ENCODE measurements around the gene SORL1.

Gene SORL1

DNA sequence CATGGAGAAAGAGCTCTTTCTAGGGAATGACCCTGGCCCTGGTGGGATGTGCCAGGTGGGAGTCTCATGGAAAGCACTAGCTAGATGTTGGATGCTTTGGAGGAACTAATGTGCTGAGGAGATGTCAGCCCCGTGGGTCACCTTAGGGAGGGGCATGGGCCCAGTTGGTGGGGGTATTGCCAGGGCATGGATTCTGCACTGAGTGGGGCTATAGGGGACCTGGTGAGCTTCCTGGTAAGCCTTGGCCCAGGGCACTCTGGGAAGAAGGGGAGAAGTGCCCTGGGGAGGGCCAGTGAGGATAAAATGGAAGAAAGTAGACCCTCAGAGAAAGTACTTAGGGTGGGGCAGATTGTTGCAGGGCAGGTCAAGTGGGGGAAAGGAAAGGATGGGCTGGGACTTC lies 65.9 kb downstream of the SORL1 start:
- no peak for DNase-seq (ENCODE audit: insufficient read length)
- TF ChIP-seq POLR2AphosphoS5 (IDR thresholded peaks at IDR 0.05; ENCODE audit: low read depth, low read length) (no peak), POLR2A (IDR thresholded peaks at IDR 0.05; ENCODE audit: low read depth, low read length) (no peak), TAF1 (IDR thresholded peaks at IDR 0.05; ENCODE audit: borderline replicate concordance, low read depth, low read length) (no peak)
- no peak for FAIRE-seq

DNA sequence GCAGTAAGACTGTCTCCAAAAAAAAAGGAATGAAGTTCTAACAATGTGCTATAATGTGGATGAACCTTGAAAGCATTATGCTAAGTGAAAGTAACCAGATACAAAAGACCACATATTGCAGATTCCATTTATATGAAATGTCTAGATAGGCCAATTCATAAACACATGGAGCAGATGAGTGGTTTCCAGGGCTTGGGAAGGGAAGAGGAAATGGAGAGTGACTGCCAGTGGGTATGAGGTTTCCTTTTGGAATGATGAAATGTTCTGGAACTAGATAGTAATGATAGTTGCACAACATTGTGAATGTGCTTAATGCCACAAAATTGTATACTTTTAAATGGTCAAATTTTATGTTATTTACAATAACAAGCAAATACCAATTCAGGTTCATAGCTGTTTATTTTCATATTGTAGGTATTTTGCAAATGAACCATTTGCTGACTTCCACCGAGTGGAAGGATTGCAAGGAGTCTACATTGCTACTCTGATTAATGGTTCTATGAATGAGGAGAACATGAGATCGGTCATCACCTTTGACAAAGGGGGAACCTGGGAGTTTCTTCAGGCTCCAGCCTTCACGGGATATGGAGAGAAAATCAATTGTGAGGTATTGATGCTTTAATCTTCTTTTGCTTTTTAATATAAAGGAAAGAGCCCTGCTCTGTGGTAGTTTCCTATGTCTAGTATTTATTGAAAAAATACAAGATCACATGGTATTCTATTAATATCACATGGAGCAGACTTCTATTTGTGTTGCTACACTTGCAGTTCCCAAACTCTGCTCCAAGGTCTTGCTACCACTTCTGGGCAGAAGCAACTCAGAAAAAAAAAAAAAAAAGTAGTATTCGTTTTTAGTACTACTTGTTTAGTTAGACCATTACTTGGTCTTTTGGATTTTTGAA lies 68.4 kb downstream of the SORL1 start:
- TF ChIP-seq POLR2AphosphoS5 (IDR thresholded peaks at IDR 0.05; ENCODE audit: low read depth, low read length) (no peak), POLR2A (IDR thresholded peaks at IDR 0.05; ENCODE audit: low read depth, low read length) (no peak), TAF1 (IDR thresholded peaks at IDR 0.05; ENCODE audit: borderline replicate concordance, low read depth, low read length) (no peak)
- no peak for DNase-seq (ENCODE audit: insufficient read length)
- peak; percentile 78 for FAIRE-seq

- DNase-seq (ENCODE audit: insufficient read length) (no peak), FAIRE-seq (peak; percentile 84)
- TF ChIP-seq POLR2AphosphoS5 (IDR thresholded peaks at IDR 0.05; ENCODE audit: low read depth, low read length) (no peak), TAF1 (IDR thresholded peaks at IDR 0.05; ENCODE audit: borderline replicate concordance, low read depth, low read length) (no peak), POLR2A (IDR thresholded peaks at IDR 0.05; ENCODE audit: low read depth, low read length) (no peak)
These were observed 69.3 kb downstream of the SORL1 start for GRCh38 chr11:121521145-121522042.

DNA sequence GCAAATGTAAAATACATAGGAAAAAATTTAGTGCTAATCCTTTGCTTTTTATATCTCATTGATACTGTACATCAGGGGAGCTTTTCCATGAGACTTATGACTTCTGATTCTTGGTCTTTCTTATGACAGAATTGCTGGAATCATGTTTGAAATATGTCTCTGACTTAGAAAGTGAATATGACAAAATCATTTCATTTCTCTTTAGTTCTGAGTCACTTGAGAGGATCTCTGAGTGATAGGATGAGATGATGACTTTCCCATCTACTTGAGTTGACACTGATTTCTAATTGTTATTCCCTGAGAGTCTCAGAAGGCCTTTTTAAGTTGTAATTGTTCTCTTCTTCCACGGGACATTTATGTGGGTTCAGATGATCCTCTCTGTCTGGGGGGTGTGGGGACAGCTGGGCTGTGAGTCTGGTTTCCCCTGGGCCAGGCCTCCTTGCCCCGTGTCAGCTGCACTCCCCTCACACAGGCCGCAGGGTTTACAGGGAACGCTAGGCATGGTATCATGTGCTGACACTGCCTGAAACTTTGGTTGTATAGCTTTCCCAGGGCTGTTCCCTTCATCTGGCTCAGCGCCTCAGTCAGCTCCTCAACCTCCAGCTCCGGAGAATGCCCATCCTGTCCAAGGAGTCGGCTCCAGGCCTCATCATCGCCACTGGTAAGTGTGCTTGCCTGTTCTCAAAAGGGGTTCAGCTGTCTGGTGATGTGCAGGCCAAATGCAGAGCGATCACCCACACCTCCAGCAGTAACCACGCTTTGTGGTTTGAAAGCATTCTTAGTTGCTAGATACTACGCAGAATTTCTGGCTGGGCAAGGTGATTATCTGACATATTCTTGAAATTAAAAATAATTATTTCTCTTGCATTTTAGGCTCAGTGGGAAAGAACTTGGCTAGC lies 70.2 kb downstream of the SORL1 start:
- DNase-seq (ENCODE audit: insufficient read length) (no peak), FAIRE-seq (peak; percentile 44)
- TF ChIP-seq POLR2A (IDR thresholded peaks at IDR 0.05; ENCODE audit: low read depth, low read length) (no peak), POLR2AphosphoS5 (IDR thresholded peaks at IDR 0.05; ENCODE audit: low read depth, low read length) (no peak), TAF1 (IDR thresholded peaks at IDR 0.05; ENCODE audit: borderline replicate concordance, low read depth, low read length) (no peak)

GRCh38 chr11:121523581-121524232 lies 71.6 kb downstream of the SORL1 start:
- peak; percentile 9 for FAIRE-seq
- no peak for TF ChIP-seq POLR2AphosphoS5 (IDR thresholded peaks at IDR 0.05; ENCODE audit: low read depth, low read length)
- TF ChIP-seq POLR2A (IDR thresholded peaks at IDR 0.05; ENCODE audit: low read depth, low read length) = no peak
- no peak for TF ChIP-seq TAF1 (IDR thresholded peaks at IDR 0.05; ENCODE audit: borderline replicate concordance, low read depth, low read length)
- DNase-seq (ENCODE audit: insufficient read length) = no peak

DNA sequence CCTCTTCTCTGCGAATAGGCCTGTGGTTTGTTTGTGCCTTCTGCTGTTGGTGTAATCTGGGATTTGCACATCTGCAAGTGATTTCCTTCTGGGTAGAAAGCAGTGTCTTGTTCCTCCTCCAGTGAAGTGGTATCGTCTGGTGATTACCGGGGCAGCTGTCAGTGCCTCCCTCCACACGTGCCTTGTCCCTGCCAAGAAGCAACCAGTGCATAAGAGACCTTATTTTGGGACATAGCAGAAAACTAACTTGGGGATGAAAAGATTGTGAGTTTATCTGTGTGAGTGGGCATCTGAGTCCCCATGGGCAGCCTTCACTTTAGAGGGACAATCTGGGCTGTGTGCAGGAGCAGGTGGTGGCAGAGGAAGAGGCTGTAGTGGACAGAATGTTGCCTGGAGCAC lies 72.1 kb downstream of the SORL1 start:
- TF ChIP-seq POLR2AphosphoS5 (IDR thresholded peaks at IDR 0.05; ENCODE audit: low read depth, low read length) (no peak), POLR2A (IDR thresholded peaks at IDR 0.05; ENCODE audit: low read depth, low read length) (no peak), TAF1 (IDR thresholded peaks at IDR 0.05; ENCODE audit: borderline replicate concordance, low read depth, low read length) (no peak)
- DNase-seq (ENCODE audit: insufficient read length) (no peak), FAIRE-seq (no peak)

- FAIRE-seq = no peak
- TF ChIP-seq POLR2A (IDR thresholded peaks at IDR 0.05; ENCODE audit: low read depth, low read length) = no peak
- TF ChIP-seq TAF1 (IDR thresholded peaks at IDR 0.05; ENCODE audit: borderline replicate concordance, low read depth, low read length) = no peak
- TF ChIP-seq POLR2AphosphoS5 (IDR thresholded peaks at IDR 0.05; ENCODE audit: low read depth, low read length) = no peak
- DNase-seq (ENCODE audit: insufficient read length) = no peak
These were observed 73.3 kb downstream of the SORL1 start for GRCh38 chr11:121525376-121525775.

GRCh38 chr11:121530257-121530656 lies 78.1 kb downstream of the SORL1 start:
- FAIRE-seq = peak; percentile 40
- TF ChIP-seq POLR2AphosphoS5 (IDR thresholded peaks at IDR 0.05; ENCODE audit: low read depth, low read length) = no peak
- TF ChIP-seq TAF1 (IDR thresholded peaks at IDR 0.05; ENCODE audit: borderline replicate concordance, low read depth, low read length) = no peak
- no peak for TF ChIP-seq POLR2A (IDR thresholded peaks at IDR 0.05; ENCODE audit: low read depth, low read length)
- no peak for DNase-seq (ENCODE audit: insufficient read length)

GRCh38 chr11:121533601-121534000 lies 81.5 kb downstream of the SORL1 start:
- TF ChIP-seq TAF1 (IDR thresholded peaks at IDR 0.05; ENCODE audit: borderline replicate concordance, low read depth, low read length) (no peak), POLR2A (IDR thresholded peaks at IDR 0.05; ENCODE audit: low read depth, low read length) (no peak), POLR2AphosphoS5 (IDR thresholded peaks at IDR 0.05; ENCODE audit: low read depth, low read length) (no peak)
- no peak for DNase-seq (ENCODE audit: insufficient read length)
- no peak for FAIRE-seq
